Measurements from ENCODE around the gene PYGL.
A peak's percentile ranks its signal among the peaks of the same experiment; 100 is the strongest.
"Not testable (repeated sequence)": the region's sequence is repeated elsewhere in the genome, so short reads cannot be mapped to it uniquely, and the experiment has no call there.

Gene PYGL

GRCh38 chr14:50954811-50955372 is 10.6 kb upstream of the PYGL start:
- peak; percentile 37 for DNase-seq (ENCODE audit: low read depth)

- no peak for DNase-seq (ENCODE audit: low read depth)
Measured at GRCh38 chr14:50953502-50953901, 9.2 kb upstream of the PYGL start.

GRCh38 chr14:50951032-50951431 is 6.7 kb upstream of the PYGL start:
- DNase-seq (ENCODE audit: low read depth), result no peak

GRCh38 chr14:50948205-50948604 is 3.9 kb upstream of the PYGL start:
- DNase-seq (ENCODE audit: low read depth), result no peak

- no peak for DNase-seq (ENCODE audit: low read depth)
Measured at GRCh38 chr14:50947446-50947845, 3.2 kb upstream of the PYGL start.

- no peak for DNase-seq (ENCODE audit: low read depth)
Measured at GRCh38 chr14:50946234-50946935, 2.1 kb upstream of the PYGL start.

GRCh38 chr14:50944647-50945413 is 547 bp upstream of the PYGL start:
- no peak for DNase-seq (ENCODE audit: low read depth)

- no peak for DNase-seq (ENCODE audit: low read depth)
Measured at GRCh38 chr14:50943261-50943942, 881 bp downstream of the PYGL start.

- DNase-seq (ENCODE audit: low read depth), result not testable (repeated sequence)
Measured at GRCh38 chr14:50941638-50942037, 2.6 kb downstream of the PYGL start.

GRCh38 chr14:50941151-50941550 is 3.1 kb downstream of the PYGL start:
- DNase-seq (ENCODE audit: low read depth), result peak; percentile 74

GRCh38 chr14:50937800-50938199 is 6.5 kb downstream of the PYGL start:
- DNase-seq (ENCODE audit: low read depth), result no peak

GRCh38 chr14:50937325-50937724 is 7.0 kb downstream of the PYGL start:
- DNase-seq (ENCODE audit: low read depth), result no peak

- no peak for DNase-seq (ENCODE audit: low read depth)
Measured at GRCh38 chr14:50936882-50937281, 7.4 kb downstream of the PYGL start.

GRCh38 chr14:50936016-50936340 is 8.3 kb downstream of the PYGL start:
- no peak for DNase-seq (ENCODE audit: low read depth)

GRCh38 chr14:50935126-50936015 is 8.9 kb downstream of the PYGL start:
- no peak for DNase-seq (ENCODE audit: low read depth)

- no peak for DNase-seq (ENCODE audit: low read depth)
Measured at GRCh38 chr14:50932592-50933495, 11.4 kb downstream of the PYGL start.

- DNase-seq (ENCODE audit: low read depth), result no peak
Measured at GRCh38 chr14:50932156-50932555, 12.1 kb downstream of the PYGL start.

- no peak for DNase-seq (ENCODE audit: low read depth)
Measured at GRCh38 chr14:50931559-50931958, 12.7 kb downstream of the PYGL start.

- no peak for DNase-seq (ENCODE audit: low read depth)
Measured at GRCh38 chr14:50929506-50929905, 14.8 kb downstream of the PYGL start.

GRCh38 chr14:50928002-50928635 is 16.2 kb downstream of the PYGL start:
- peak; percentile 90 for DNase-seq (ENCODE audit: low read depth)

Data from GM04504 (cell line).